Right kidney (tissue), 1 donor: ENCODE results near the gene AADAT.
A peak's percentile ranks its signal among the peaks of the same experiment; 100 is the strongest.
"Not testable (repeated sequence)": the region's sequence is repeated elsewhere in the genome, so short reads cannot be mapped to it uniquely, and the experiment has no call there.

Experiments used
- DNase-seq: peaks from one replicate; pipeline ENCODE4 v3.0.0-alpha.2; 2016

The AADAT gene

GRCh38 chr4:170090352-170091052 lies 746 bp upstream of the AADAT start:
- DNase-seq = no peak

- DNase-seq = peak; percentile 87
These were observed 485 bp downstream of the AADAT start for GRCh38 chr4:170089274-170089667.

GRCh38 chr4:170088716-170089115 lies 1.0 kb downstream of the AADAT start:
- DNase-seq = no peak

- DNase-seq = no peak
These were observed 2.5 kb downstream of the AADAT start for GRCh38 chr4:170087163-170087700.

GRCh38 chr4:170083541-170083940 lies 6.2 kb downstream of the AADAT start:
- DNase-seq = no peak

- DNase-seq = no peak
These were observed 9.3 kb downstream of the AADAT start for GRCh38 chr4:170080496-170080895.

- no peak for DNase-seq
These were observed 9.8 kb downstream of the AADAT start for GRCh38 chr4:170079981-170080380.

GRCh38 chr4:170071196-170071595 lies 18.6 kb downstream of the AADAT start:
- no peak for DNase-seq

- no peak for DNase-seq
These were observed 21.2 kb downstream of the AADAT start for GRCh38 chr4:170068438-170069128.

GRCh38 chr4:170059421-170059820 lies 30.3 kb downstream of the AADAT start:
- no peak for DNase-seq

GRCh38 chr4:170058826-170059225 lies 30.9 kb downstream of the AADAT start:
- no peak for DNase-seq

- DNase-seq = no peak
These were observed 31.9 kb downstream of the AADAT start for GRCh38 chr4:170057866-170058265.

- no peak for DNase-seq
These were observed 36.8 kb downstream of the AADAT start for GRCh38 chr4:170052919-170053318.

- no peak for DNase-seq
These were observed 38.4 kb downstream of the AADAT start for GRCh38 chr4:170051402-170051801.

GRCh38 chr4:170049766-170050165 lies 40.0 kb downstream of the AADAT start:
- DNase-seq = no peak

GRCh38 chr4:170047771-170048354 lies 41.9 kb downstream of the AADAT start:
- no peak for DNase-seq

GRCh38 chr4:170046156-170046555 lies 43.6 kb downstream of the AADAT start:
- not testable (repeated sequence) for DNase-seq

GRCh38 chr4:170040031-170040680 lies 49.6 kb downstream of the AADAT start:
- DNase-seq = no peak

- no peak for DNase-seq
These were observed 51.0 kb downstream of the AADAT start for GRCh38 chr4:170038769-170039168.

GRCh38 chr4:170038232-170038631 lies 51.5 kb downstream of the AADAT start:
- no peak for DNase-seq

- no peak for DNase-seq
These were observed 52.3 kb downstream of the AADAT start for GRCh38 chr4:170037481-170037880.

GRCh38 chr4:170035845-170036244 lies 53.9 kb downstream of the AADAT start:
- DNase-seq = no peak

- no peak for DNase-seq
These were observed 54.5 kb downstream of the AADAT start for GRCh38 chr4:170035231-170035630.
